NCI-H748 (cell line): Measurements from ENCODE around the gene AURKAIP1.
"Not testable (repeated sequence)": the region's sequence is repeated elsewhere in the genome, so short reads cannot be mapped to it uniquely, and the experiment has no call there.

Experiments used
- DNase-seq: peaks from one replicate; lab custom pipeline; 2025; ENCODE audit not compliant: unreplicated experiment; lab: John Stamatoyannopoulos, UW

AURKAIP1 gene

GRCh38 chr1:1406821-1407635 lies 32.0 kb upstream of the AURKAIP1 start, which contains the start of gene MRPL20:
MRPL20 (minus strand) TSS chr1:1407293; CDS start chr1:1407217, 76 bp downstream.
- peak; percentile 89 for DNase-seq

- no peak for DNase-seq
Observed at GRCh38 chr1:1406101-1406820, 31.3 kb upstream of the AURKAIP1 start.

- no peak for DNase-seq
Observed at GRCh38 chr1:1403653-1404052, 28.6 kb upstream of the AURKAIP1 start.

- DNase-seq = not testable (repeated sequence)
Observed at GRCh38 chr1:1402901-1403392, 27.9 kb upstream of the AURKAIP1 start.

GRCh38 chr1:1402072-1402900 lies 27.3 kb upstream of the AURKAIP1 start:
- DNase-seq = peak; percentile 21

GRCh38 chr1:1401457-1402010 lies 26.5 kb upstream of the AURKAIP1 start:
- no peak for DNase-seq

- no peak for DNase-seq
Observed at GRCh38 chr1:1400576-1401456, 25.8 kb upstream of the AURKAIP1 start.

GRCh38 chr1:1399872-1400575 lies 25.0 kb upstream of the AURKAIP1 start:
- no peak for DNase-seq

- DNase-seq = peak; percentile 96
Observed at GRCh38 chr1:1399187-1399871, 24.3 kb upstream of the AURKAIP1 start, which contains the start of gene CCNL2. CCNL2 (minus strand) TSS chr1:1399335; CDS start chr1:1399306, 29 bp downstream.

GRCh38 chr1:1398677-1399186 lies 23.7 kb upstream of the AURKAIP1 start:
- no peak for DNase-seq

- DNase-seq = no peak
Observed at GRCh38 chr1:1397839-1398523, 23.0 kb upstream of the AURKAIP1 start.

GRCh38 chr1:1395166-1395565 lies 20.2 kb upstream of the AURKAIP1 start:
- no peak for DNase-seq

- DNase-seq = no peak
Observed at GRCh38 chr1:1394116-1394515, 19.1 kb upstream of the AURKAIP1 start.

GRCh38 chr1:1393428-1393827 lies 18.4 kb upstream of the AURKAIP1 start:
- no peak for DNase-seq

- DNase-seq = no peak
Observed at GRCh38 chr1:1393014-1393413, 18.0 kb upstream of the AURKAIP1 start.

- DNase-seq = no peak
Observed at GRCh38 chr1:1391225-1391624, 16.2 kb upstream of the AURKAIP1 start.

- no peak for DNase-seq
Observed at GRCh38 chr1:1390675-1391074, 15.7 kb upstream of the AURKAIP1 start.

GRCh38 chr1:1388078-1388472 lies 13.1 kb upstream of the AURKAIP1 start:
- no peak for DNase-seq
